Measurements from ENCODE around the gene BUB3. TPM values are rescaled to one million over a fixed set of nuclear protein-coding genes. Genes with fewer than 3 reads are reported as not detected.

Gene BUB3
- total RNA-seq, 4 donors from 2014 or later, result 67.9 to 90.1 (median 78.8) TPM

DNA sequence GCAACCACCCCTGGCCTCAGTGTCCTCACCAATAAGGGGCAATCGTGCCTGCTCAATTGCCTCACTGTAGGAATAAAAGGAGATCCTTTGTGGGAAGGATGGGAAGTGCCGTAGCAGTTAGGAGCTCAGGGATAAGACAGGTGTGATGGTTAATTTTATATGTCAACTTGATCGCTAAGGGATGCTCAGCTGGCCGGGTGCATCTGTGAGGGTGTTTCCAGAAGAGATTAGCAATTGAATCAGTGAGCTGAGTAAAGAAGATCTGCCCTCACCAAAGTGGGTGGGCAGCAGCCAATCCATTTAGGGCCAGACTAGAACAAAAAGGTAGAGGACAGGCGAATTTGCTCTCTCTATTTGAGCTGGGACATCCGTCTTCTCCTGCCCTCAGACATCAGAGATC lies 46.3 kb downstream of the BUB3 start:
- intact Hi-C loops (cut with DNase I), result no loop called here
- H3K27ac ChIP-seq (replicated peaks in 1 of 4), result no peak overlapping the region
- 68% methylated on average over 6 of the region's 6 CpGs for WGBS
- no peaks in the 10 kb centered on the region for H3K36me3 ChIP-seq
- DNase-seq (ENCODE audit: extremely low spot score), result peak; percentile 17
- no peaks in the 10 kb centered on the region for H3K4me1 ChIP-seq
- no peaks in the 10 kb centered on the region for H3K9me3 ChIP-seq
- no peaks in the 10 kb centered on the region for H3K27me3 ChIP-seq
- no peak overlapping the region for H3K4me3 ChIP-seq
- TF ChIP-seq, protein P1, sequence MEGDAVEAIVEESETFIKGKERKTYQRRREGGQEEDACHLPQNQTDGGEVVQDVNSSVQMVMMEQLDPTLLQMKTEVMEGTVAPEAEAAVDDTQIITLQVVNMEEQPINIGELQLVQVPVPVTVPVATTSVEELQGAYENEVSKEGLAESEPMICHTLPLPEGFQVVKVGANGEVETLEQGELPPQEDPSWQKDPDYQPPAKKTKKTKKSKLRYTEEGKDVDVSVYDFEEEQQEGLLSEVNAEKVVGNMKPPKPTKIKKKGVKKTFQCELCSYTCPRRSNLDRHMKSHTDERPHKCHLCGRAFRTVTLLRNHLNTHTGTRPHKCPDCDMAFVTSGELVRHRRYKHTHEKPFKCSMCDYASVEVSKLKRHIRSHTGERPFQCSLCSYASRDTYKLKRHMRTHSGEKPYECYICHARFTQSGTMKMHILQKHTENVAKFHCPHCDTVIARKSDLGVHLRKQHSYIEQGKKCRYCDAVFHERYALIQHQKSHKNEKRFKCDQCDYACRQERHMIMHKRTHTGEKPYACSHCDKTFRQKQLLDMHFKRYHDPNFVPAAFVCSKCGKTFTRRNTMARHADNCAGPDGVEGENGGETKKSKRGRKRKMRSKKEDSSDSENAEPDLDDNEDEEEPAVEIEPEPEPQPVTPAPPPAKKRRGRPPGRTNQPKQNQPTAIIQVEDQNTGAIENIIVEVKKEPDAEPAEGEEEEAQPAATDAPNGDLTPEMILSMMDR (IDR thresholded peaks at IDR 0.05), result no peak
- TF ChIP-seq POLR2AphosphoS5 (IDR thresholded peaks at IDR 0.05) (no peak), POLR2A (IDR thresholded peaks at IDR 0.05; ENCODE audit: low read depth) (no peak), EP300 (IDR thresholded peaks at IDR 0.05) (no peak)

DNA sequence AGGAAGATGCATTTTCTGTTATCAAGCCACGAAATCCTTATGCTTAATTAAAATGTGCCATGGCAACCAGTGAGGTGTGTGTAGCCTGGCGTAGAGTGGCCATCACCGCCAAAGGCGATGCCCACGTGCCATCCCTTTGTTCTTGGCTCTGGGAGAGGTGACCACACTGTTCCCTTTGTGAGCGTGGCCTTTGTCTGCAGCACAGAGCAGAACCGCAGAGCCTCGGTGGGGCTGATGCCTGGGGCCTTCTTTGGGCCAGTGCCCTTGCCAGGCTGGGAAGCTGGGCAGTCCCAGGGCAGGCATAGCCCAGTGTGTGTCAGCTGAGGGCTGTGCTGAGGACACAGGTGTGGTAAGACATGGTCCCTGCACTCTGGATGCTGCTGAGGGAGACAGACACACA lies 48.3 kb downstream of the BUB3 start:
- Histone ChIP-seq H3K36me3 (no peaks in the 10 kb centered on the region), H3K4me3 (no peak overlapping the region), H3K27ac (replicated peaks in 1 of 4) (no peak overlapping the region), H3K9me3 (no peaks in the 10 kb centered on the region), H3K4me1 (no peaks in the 10 kb centered on the region), H3K27me3 (no peaks in the 10 kb centered on the region)
- TF ChIP-seq POLR2A (IDR thresholded peaks at IDR 0.05; ENCODE audit: low read depth), result no peak
- TF ChIP-seq, protein P1 (IDR thresholded peaks at IDR 0.05), result no peak
- no peak for TF ChIP-seq EP300 (IDR thresholded peaks at IDR 0.05)
- TF ChIP-seq POLR2AphosphoS5 (IDR thresholded peaks at IDR 0.05), result no peak
- WGBS, result no CpG with 5 or more reads among the region's 8 CpGs
- DNase-seq (ENCODE audit: extremely low spot score), result peak; percentile 70
- intact Hi-C loops (cut with DNase I), result no loop called here

DNA sequence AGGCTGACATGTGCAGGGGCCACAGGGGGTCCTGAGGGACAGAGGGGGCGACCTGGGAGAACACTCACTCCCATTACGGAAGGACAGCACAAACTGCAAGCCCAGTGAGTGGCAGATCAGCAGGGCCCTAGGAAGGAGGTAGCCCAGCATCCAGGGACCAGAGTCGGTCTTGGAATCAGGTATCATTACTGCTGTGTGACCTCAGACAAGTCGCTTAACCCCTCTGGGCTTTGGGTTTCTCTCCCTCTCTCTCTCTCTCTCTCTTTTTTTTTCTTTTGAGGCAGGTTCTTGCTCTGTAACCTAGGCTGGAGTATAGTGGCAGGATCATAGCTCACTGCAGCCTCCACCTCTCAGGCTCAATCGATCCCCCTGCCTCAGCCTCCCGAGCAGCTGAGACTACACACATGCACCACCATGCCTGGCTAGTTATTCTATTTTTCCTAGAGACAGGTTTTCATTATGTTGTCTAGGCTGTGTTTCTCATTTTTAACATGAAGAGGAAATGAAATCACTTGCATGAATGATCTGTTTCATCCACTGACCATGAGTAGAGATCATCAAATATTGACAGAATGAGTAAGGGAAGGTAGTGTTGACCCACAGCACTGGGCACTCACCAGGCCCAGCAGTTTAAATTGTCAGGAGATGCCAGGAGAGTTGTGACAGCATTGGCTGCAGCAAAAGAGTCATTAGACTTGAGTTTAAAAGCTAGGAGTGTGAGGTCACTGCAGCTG lies 49.4 kb downstream of the BUB3 start:
- Histone ChIP-seq H3K27me3 (no peaks in the 10 kb centered on the region), H3K36me3 (no peaks in the 10 kb centered on the region), H3K27ac (replicated peaks in 1 of 4) (no peak overlapping the region), H3K9me3 (peaks cover 0 to 9% (median 4%) of the 10 kb centered on the region in 4 donors), H3K4me3 (no peak overlapping the region), H3K4me1 (no peaks in the 10 kb centered on the region)
- intact Hi-C loops (cut with DNase I), result no loop called here
- 96% methylated on average over 6 of the region's 6 CpGs for WGBS
- DNase-seq (ENCODE audit: extremely low spot score), result no peak
- TF ChIP-seq POLR2A (IDR thresholded peaks at IDR 0.05; ENCODE audit: low read depth) (no peak), POLR2AphosphoS5 (IDR thresholded peaks at IDR 0.05) (no peak), EP300 (IDR thresholded peaks at IDR 0.05) (no peak)
- TF ChIP-seq, protein P1 (IDR thresholded peaks at IDR 0.05), result no peak

DNA sequence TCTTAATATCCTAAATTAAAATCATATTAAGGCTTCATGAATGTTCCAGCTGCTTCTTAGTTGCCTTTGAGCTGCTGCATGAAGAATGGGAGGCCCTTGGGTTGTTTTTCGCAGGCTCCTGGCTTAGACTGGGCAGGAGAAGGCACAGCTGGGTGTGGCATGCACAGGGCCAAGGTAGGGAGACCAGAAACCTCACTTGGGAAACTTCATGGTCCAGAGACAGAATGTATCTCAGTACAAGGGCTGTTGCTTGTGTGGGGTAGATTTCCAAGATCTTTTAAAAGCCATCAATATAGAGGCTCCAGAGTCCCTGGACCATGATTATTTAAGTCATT lies 49.9 kb downstream of the BUB3 start:
- no peak for TF ChIP-seq EP300 (IDR thresholded peaks at IDR 0.05)
- no peak for TF ChIP-seq POLR2A (IDR thresholded peaks at IDR 0.05; ENCODE audit: low read depth)
- TF ChIP-seq POLR2AphosphoS5 (IDR thresholded peaks at IDR 0.05), result no peak
- TF ChIP-seq, protein P1 (IDR thresholded peaks at IDR 0.05), result no peak
- Histone ChIP-seq H3K36me3 (no peaks in the 10 kb centered on the region), H3K27me3 (no peaks in the 10 kb centered on the region), H3K27ac (replicated peaks in 1 of 4) (no peak overlapping the region), H3K4me3 (no peak overlapping the region), H3K4me1 (no peaks in the 10 kb centered on the region), H3K9me3 (peaks cover 0 to 12% (median 4%) of the 10 kb centered on the region in 4 donors)
- 90% methylated on average over 1 of the region's 1 CpG for WGBS
- intact Hi-C loops (cut with DNase I), result no loop called here
- no peak for DNase-seq (ENCODE audit: extremely low spot score)

DNA sequence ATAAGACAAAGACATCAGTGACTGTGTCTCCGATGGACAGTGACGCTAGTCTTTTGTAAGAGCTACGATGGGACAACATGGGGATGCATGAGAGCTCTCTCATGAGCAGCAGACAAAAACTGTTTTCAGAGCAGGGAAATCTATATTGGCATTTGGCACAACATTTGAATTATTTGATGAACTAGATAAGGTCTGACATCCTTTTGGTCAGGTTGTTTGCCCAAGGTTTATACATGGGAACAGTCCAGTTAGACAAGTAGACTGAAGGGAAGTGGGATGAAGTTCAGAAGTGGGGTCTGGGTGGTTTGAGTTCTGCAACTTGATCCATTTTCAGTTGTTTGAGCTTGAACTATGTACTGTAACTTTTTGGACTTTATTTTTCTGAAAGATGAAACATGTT lies 50.8 kb downstream of the BUB3 start:
- 90% methylated on average over 3 of the region's 3 CpGs for WGBS
- Histone ChIP-seq H3K4me1 (no peaks in the 10 kb centered on the region), H3K27me3 (no peaks in the 10 kb centered on the region), H3K27ac (replicated peaks in 1 of 4) (no peak overlapping the region), H3K36me3 (no peaks in the 10 kb centered on the region), H3K4me3 (no peak overlapping the region), H3K9me3 (peaks cover 0 to 12% (median 4%) of the 10 kb centered on the region in 4 donors)
- TF ChIP-seq, protein P1 (IDR thresholded peaks at IDR 0.05), result no peak
- TF ChIP-seq EP300 (IDR thresholded peaks at IDR 0.05) (no peak), POLR2AphosphoS5 (IDR thresholded peaks at IDR 0.05) (no peak), POLR2A (IDR thresholded peaks at IDR 0.05; ENCODE audit: low read depth) (no peak)
- intact Hi-C loops (cut with DNase I), result no loop called here
- no peak for DNase-seq (ENCODE audit: extremely low spot score)
